H9 (cell line): ENCODE data around the gene PLEKHN1. TPM values are rescaled to one million over a fixed set of nuclear protein-coding genes. Genes with fewer than 3 reads are reported as not detected.
A peak's percentile ranks its signal among the peaks of the same experiment; 100 is the strongest.

ENCODE experiments used
- DNase-seq: peaks from one replicate; pipeline ENCODE4 v3.0.0-alpha.2; 2017
- H2AFZ ChIP-seq: one replicate; pipeline ENCODE4 v1.6.1; 2013; ENCODE audit warnings: mild to moderate bottlenecking, low read length, control low read depth, moderate library complexity
- H2AK5ac ChIP-seq: 2 replicates; pipeline ENCODE4 v1.6.1; 2013; ENCODE audit warnings: low read length, control low read depth, mixed read lengths; ENCODE audit not compliant: insufficient read length
- H2BK120ac ChIP-seq: one replicate; pipeline ENCODE4 v1.6.1; 2013; ENCODE audit warnings: low read depth, mild to moderate bottlenecking, low read length, control low read depth, inconsistent platforms; ENCODE audit not compliant: poor library complexity, severe bottlenecking
- H2BK12ac ChIP-seq: 2 replicates; pipeline ENCODE4 v1.6.1; 2013; ENCODE audit warnings: low read length, control low read depth, mixed read lengths, low read depth; ENCODE audit not compliant: insufficient read length
- H2BK15ac ChIP-seq: 2 replicates; pipeline ENCODE4 v1.6.1; 2013; ENCODE audit warnings: low read depth, low read length, control low read depth
- H2BK20ac ChIP-seq: one replicate; pipeline ENCODE4 v1.6.1; 2013; ENCODE audit warnings: low read depth, mild to moderate bottlenecking, low read length, control low read depth, inconsistent platforms; ENCODE audit not compliant: poor library complexity, severe bottlenecking
- H2BK5ac ChIP-seq: 2 replicates; pipeline ENCODE4 v1.6.1; 2013; ENCODE audit warnings: low read length, control low read depth, mixed read lengths; ENCODE audit not compliant: insufficient read length
- H3K14ac ChIP-seq: 2 replicates; pipeline ENCODE4 v1.6.1; 2013; ENCODE audit warnings: low read length, control low read depth; ENCODE audit not compliant: insufficient read depth
- H3K18ac ChIP-seq: 2 replicates; pipeline ENCODE4 v1.6.1; 2013; ENCODE audit warnings: low read depth, mild to moderate bottlenecking, mixed read lengths, low read length, control low read depth; ENCODE audit not compliant: insufficient read length
- H3K23ac ChIP-seq: 2 replicates; pipeline ENCODE4 v1.6.1; 2013; ENCODE audit warnings: low read length, control low read depth, mixed read lengths, low read depth; ENCODE audit not compliant: insufficient read length
- H3K23me2 ChIP-seq: 2 replicates; pipeline ENCODE4 v1.6.1; 2013; ENCODE audit warnings: low read depth, mild to moderate bottlenecking, mixed read lengths, low read length, control low read depth; ENCODE audit not compliant: insufficient read length, poor library complexity, severe bottlenecking
- H3K27ac ChIP-seq: 2 replicates; pipeline ENCODE4 v1.5.1; 2013; ENCODE audit warnings: low read length, control low read depth, mixed read lengths, low read depth; ENCODE audit not compliant: insufficient read length
- H3K27me3 ChIP-seq: 2 replicates; pipeline ENCODE4 v1.6.1; 2013; ENCODE audit warnings: low read length, control low read depth, inconsistent platforms; ENCODE audit not compliant: insufficient read depth
- H3K4ac ChIP-seq: 2 replicates; pipeline ENCODE4 v1.6.1; 2013; ENCODE audit warnings: low read depth, mild to moderate bottlenecking, control low read depth, inconsistent platforms, low read length, moderate library complexity
- H3K4me1 ChIP-seq: 2 replicates; pipeline ENCODE4 v1.6.1; 2013; ENCODE audit warnings: low read length, control low read depth, inconsistent platforms; ENCODE audit not compliant: insufficient read depth
- H3K4me2 ChIP-seq: 2 replicates; pipeline ENCODE4 v1.6.1; 2013; ENCODE audit warnings: low read length, control low read depth, mixed read lengths; ENCODE audit not compliant: insufficient read length, insufficient read depth
- H3K56ac ChIP-seq: 2 replicates; pipeline ENCODE4 v1.6.1; 2013; ENCODE audit warnings: low read depth, mild to moderate bottlenecking, mixed read lengths, low read length, control low read depth; ENCODE audit not compliant: insufficient read length
- H3K79me1 ChIP-seq: 2 replicates; pipeline ENCODE4 v1.6.1; 2013; ENCODE audit warnings: low read depth, mild to moderate bottlenecking, moderate library complexity, low read length, control low read depth, inconsistent platforms; ENCODE audit not compliant: insufficient read depth, poor library complexity, severe bottlenecking
- H3K79me2 ChIP-seq: 2 replicates; pipeline ENCODE4 v1.6.1; 2013; ENCODE audit warnings: low read length, control low read depth, inconsistent platforms; ENCODE audit not compliant: insufficient read depth
- H3K9ac ChIP-seq: 2 replicates; pipeline ENCODE4 v1.6.1; 2013; ENCODE audit warnings: low read length, control low read depth, mixed read lengths; ENCODE audit not compliant: insufficient read length; ENCODE audit errors: extremely low read depth
- H3K9me3 ChIP-seq: one replicate; pipeline ENCODE4 v1.6.1; 2013; ENCODE audit warnings: low read depth, low read length, inconsistent platforms; ENCODE audit not compliant: control insufficient read depth
- H3T11ph ChIP-seq: one replicate; pipeline ENCODE4 v1.6.1; 2013; ENCODE audit warnings: mild to moderate bottlenecking, low read length, control low read depth, inconsistent platforms
- H4K20me1 ChIP-seq: one replicate; pipeline ENCODE4 v1.6.1; 2013; ENCODE audit not compliant: control insufficient read depth, insufficient read length, insufficient read depth
- H4K5ac ChIP-seq: 2 replicates; pipeline ENCODE4 v1.6.1; 2013; ENCODE audit warnings: low read depth, mild to moderate bottlenecking, mixed read lengths, low read length, control low read depth; ENCODE audit not compliant: insufficient read length
- H4K8ac ChIP-seq: replicated peaks from 2 replicates; pipeline ENCODE4 v1.6.1; 2013; ENCODE audit warnings: low read length, control low read depth, mixed read lengths, low read depth; ENCODE audit not compliant: insufficient read length
- H4K91ac ChIP-seq: 2 replicates; pipeline ENCODE4 v1.6.1; 2013; ENCODE audit warnings: low read depth, mild to moderate bottlenecking, moderate library complexity, mixed read lengths, low read length, control low read depth; ENCODE audit not compliant: insufficient read length
- H3K27ac Mint-ChIP-seq, 3 experiments: 2 replicates in 2 of 3; 3 replicates in 1 of 3; pipeline ENCODE4 v1.8.0; 2020 to 2021; ENCODE audit warnings: mixed read lengths in 3 of 3, mild to moderate bottlenecking in 1 of 3, moderate library complexity in 1 of 3
- H3K27me3 Mint-ChIP-seq: 2 replicates; pipeline ENCODE4 v1.8.0; 2021; ENCODE audit warnings: low read depth, mild to moderate bottlenecking, moderate library complexity, mixed read lengths
- H3K36me3 Mint-ChIP-seq, 3 experiments: 2 replicates in 2 of 3; 3 replicates in 1 of 3; pipeline ENCODE4 v1.8.0; 2020 to 2021; ENCODE audit warnings: low read depth in 3 of 3, mixed read lengths in 3 of 3; ENCODE audit not compliant: insufficient read depth in 1 of 3
- H3K4me1 Mint-ChIP-seq, 2 experiments: 2 replicates each; pipeline ENCODE4 v1.8.0; 2020; ENCODE audit warnings: mixed read lengths in 2 of 2
- H3K4me3 Mint-ChIP-seq, 2 experiments: 2 replicates in 1 of 2; 3 replicates in 1 of 2; pipeline ENCODE4 v1.8.0; 2020 to 2021; ENCODE audit warnings: mild to moderate bottlenecking in 2 of 2, mixed read lengths in 2 of 2, moderate library complexity in 1 of 2
- H3K9me3 Mint-ChIP-seq, 2 experiments: 2 replicates in 1 of 2; 3 replicates in 1 of 2; pipeline ENCODE4 v1.8.0; 2020; ENCODE audit warnings: mild to moderate bottlenecking in 2 of 2, mixed read lengths in 2 of 2, moderate library complexity in 1 of 2
- CTCF ChIP-seq: fragments of 200-600 bp; sonication (generic); conservative IDR thresholded peaks from 3 replicates; pipeline ENCODE4 v1.8.0; 2021; ENCODE audit warnings: antibody characterized with exemption, mild to moderate bottlenecking
- WGBS: extraction: QIAGEN DNeasy Blood & Tissue Kit; methylation state at CpG from one replicate; pipeline ENCODE4 v1.1.7; 2013; ENCODE audit warnings: missing lambda C conversion rate, low lambda C conversion rate, mixed read lengths; ENCODE audit not compliant: insufficient read length; ENCODE audit errors: extremely low coverage; 5-methylcytosine and 5-hydroxymethylcytosine counted together
- total RNA-seq: library from RNA; stranded (reverse); gene quantifications from 2 replicates; pipeline ENCODE4 v1.2.1, GENCODE V29; 2021

PLEKHN1 gene
- total RNA-seq, 1 experiment from 2014 or later, result 3.0 TPM

GRCh38 chr1:1024771-1025699 is 58.8 kb downstream of the PLEKHN1 start:
- H3K79me2 ChIP-seq, result peaks cover 2% of the 10 kb centered on the region; the same call in 1 of the 2 replicates
- peak; percentile 87 for DNase-seq
- TF ChIP-seq CTCF, result no peak

More at GRCh38 chr1:1024771-1025699, 58.8 kb downstream of the PLEKHN1 start:
- WGBS, result no CpG with 5 or more reads among the region's 31 CpGs
- H4K5ac ChIP-seq, result no peak overlapping the region
- H3K23me2 ChIP-seq, result peaks cover 7% of the 10 kb centered on the region
- no peak overlapping the region for H3K9ac ChIP-seq
- peak overlapping the region; percentile 29 for H2BK12ac ChIP-seq
- H3K79me1 ChIP-seq, result peaks cover 4% of the 10 kb centered on the region
- no peaks in the 10 kb centered on the region; a peak in 1 of 5 replicates for H3K9me3 Mint-ChIP-seq
- H2BK20ac ChIP-seq, result no peak overlapping the region
- H4K8ac ChIP-seq, result no peak overlapping the region
- peaks cover 3 to 23% (median 17%) of the 10 kb centered on the region in 3 experiments; a peak in 6 of 7 replicates for H3K36me3 Mint-ChIP-seq
- no peaks in the 10 kb centered on the region for H3K27me3 ChIP-seq
- peak overlapping the region; percentile 44 for H2BK120ac ChIP-seq
- no peak overlapping the region for H2AK5ac ChIP-seq
- H4K91ac ChIP-seq, result peak overlapping the region; percentile 87
- H3K14ac ChIP-seq, result peak overlapping the region; percentile 72
- no peak overlapping the region for H3K56ac ChIP-seq
- H4K20me1 ChIP-seq, result peaks cover 3% of the 10 kb centered on the region
- H3K23ac ChIP-seq, result no peak overlapping the region
- H2BK5ac ChIP-seq, result no peak overlapping the region
- no peak overlapping the region for H2BK15ac ChIP-seq
- peaks cover 4% of the 10 kb centered on the region; the same call in 1 of the 2 replicates for H3K4me1 ChIP-seq
- no peak overlapping the region for H3K27ac ChIP-seq
- H3K27ac Mint-ChIP-seq, result peak overlapping the region in 1 of 3 experiments; percentile 87; a peak in 1 of 7 replicates
- H3K4me1 Mint-ChIP-seq, result peaks cover 28 to 39% of the 10 kb centered on the region in 2 experiments
- H3K18ac ChIP-seq, result peak overlapping the region; percentile 60
- H3T11ph ChIP-seq, result no peak overlapping the region
- peak overlapping the region; percentile 9; the same call in 1 of the 2 replicates for H3K4ac ChIP-seq
- H3K9me3 ChIP-seq, result no peaks in the 10 kb centered on the region
- peaks cover 4% of the 10 kb centered on the region for H3K27me3 Mint-ChIP-seq
- no peak overlapping the region for H2AFZ ChIP-seq
- no peak overlapping the region for H3K4me2 ChIP-seq
- H3K4me3 Mint-ChIP-seq, result no peak overlapping the region; a peak in 1 of 5 replicates

Other genes with a start within 250 kb of the PLEKHN1 start
- 13.5 and 15.7 TPM in 2 replicates for gene SAMD11, start 42.6 kb upstream of the PLEKHN1 start, total RNA-seq
- gene NOC2L, start 7.2 kb upstream of the PLEKHN1 start, total RNA-seq, result 130 and 138 TPM in 2 replicates
- gene KLHL17, start 5.9 kb upstream of the PLEKHN1 start, total RNA-seq, result 41.4 TPM in 2 replicates
- gene PERM1, start 15.6 kb downstream of the PLEKHN1 start, total RNA-seq, result not detected in 2 replicates
- 3.7 and 4.0 TPM in 2 replicates for gene HES4, start 33.6 kb downstream of the PLEKHN1 start, total RNA-seq
- 39.7 and 40.8 TPM in 2 replicates for gene ISG15, start 47.0 kb downstream of the PLEKHN1 start, total RNA-seq
- 173 and 175 TPM in 2 replicates for gene AGRN, start 53.6 kb downstream of the PLEKHN1 start, total RNA-seq
- not detected in 2 replicates for gene RNF223, start 107.8 kb downstream of the PLEKHN1 start, total RNA-seq
- gene C1orf159, start 149.6 kb downstream of the PLEKHN1 start, total RNA-seq, result 10.1 and 12.3 TPM in 2 replicates
- 0.68 and 0.79 TPM in 2 replicates for gene TTLL10, start 207.4 kb downstream of the PLEKHN1 start, total RNA-seq
- 1.9 and 2.0 TPM in 2 replicates for gene TNFRSF18, start 240.1 kb downstream of the PLEKHN1 start, total RNA-seq
- 0.24 and 0.33 TPM in 2 replicates for gene TNFRSF4, start 247.7 kb downstream of the PLEKHN1 start, total RNA-seq